Measurements from ENCODE around the gene MEI4.

The MEI4 gene

GRCh38 chr6:77666846-77667245, 14.0 kb downstream of the MEI4 start:
- H3K27me3 Mint-ChIP-seq (ENCODE audit: low read depth, poor library complexity) = peaks cover 3% of the 10 kb centered on the region
- no peak for TF ChIP-seq CTCF (IDR thresholded peaks at IDR 0.05)

GRCh38 chr6:77669913-77670312, 17.1 kb downstream of the MEI4 start:
- Mint-ChIP-seq H3K4me3 (no peak overlapping the region), H3K27me3 (ENCODE audit: low read depth, poor library complexity) (peaks cover 3% of the 10 kb centered on the region), H3K27ac (no peak overlapping the region)

More at GRCh38 chr6:77666846-77667245, 14.0 kb downstream of the MEI4 start:
- no peak overlapping the region for H3K27ac Mint-ChIP-seq
- no peak for DNase-seq
- no peaks in the 10 kb centered on the region for H3K4me1 Mint-ChIP-seq
- no peak overlapping the region for H3K4me3 Mint-ChIP-seq
- no peaks in the 10 kb centered on the region for H3K9me3 Mint-ChIP-seq
- no peaks in the 10 kb centered on the region for H3K36me3 Mint-ChIP-seq (ENCODE audit: low read depth)

GRCh38 chr6:77674211-77674610, 21.4 kb downstream of the MEI4 start:
- Mint-ChIP-seq H3K4me1 (no peaks in the 10 kb centered on the region), H3K36me3 (ENCODE audit: low read depth) (no peaks in the 10 kb centered on the region), H3K9me3 (no peaks in the 10 kb centered on the region), H3K4me3 (no peak overlapping the region), H3K27ac (no peak overlapping the region), H3K27me3 (ENCODE audit: low read depth, poor library complexity) (no peaks in the 10 kb centered on the region)
- no peak for TF ChIP-seq CTCF (IDR thresholded peaks at IDR 0.05)
- DNase-seq = no peak

More at GRCh38 chr6:77669913-77670312, 17.1 kb downstream of the MEI4 start:
- no peaks in the 10 kb centered on the region for H3K36me3 Mint-ChIP-seq (ENCODE audit: low read depth)
- no peak for TF ChIP-seq CTCF (IDR thresholded peaks at IDR 0.05)
- no peaks in the 10 kb centered on the region for H3K4me1 Mint-ChIP-seq
- no peaks in the 10 kb centered on the region for H3K9me3 Mint-ChIP-seq
- no peak for DNase-seq

- H3K27ac Mint-ChIP-seq = no peak overlapping the region
- H3K27me3 Mint-ChIP-seq (ENCODE audit: low read depth, poor library complexity) = no peaks in the 10 kb centered on the region
- no peaks in the 10 kb centered on the region for H3K4me1 Mint-ChIP-seq
- H3K4me3 Mint-ChIP-seq = no peak overlapping the region
- TF ChIP-seq CTCF (IDR thresholded peaks at IDR 0.05) = no peak
- no peaks in the 10 kb centered on the region for H3K36me3 Mint-ChIP-seq (ENCODE audit: low read depth)
- H3K9me3 Mint-ChIP-seq = no peaks in the 10 kb centered on the region
- DNase-seq = no peak
Measured at GRCh38 chr6:77678048-77678447, 25.2 kb downstream of the MEI4 start.

GRCh38 chr6:77683515-77683914, 30.7 kb downstream of the MEI4 start:
- no peak overlapping the region for H3K27ac Mint-ChIP-seq
- no peak for DNase-seq
- no peaks in the 10 kb centered on the region for H3K27me3 Mint-ChIP-seq (ENCODE audit: low read depth, poor library complexity)
- TF ChIP-seq CTCF (IDR thresholded peaks at IDR 0.05) = no peak
- no peaks in the 10 kb centered on the region for H3K36me3 Mint-ChIP-seq (ENCODE audit: low read depth)
- no peaks in the 10 kb centered on the region for H3K4me1 Mint-ChIP-seq
- no peaks in the 10 kb centered on the region for H3K9me3 Mint-ChIP-seq
- H3K4me3 Mint-ChIP-seq = no peak overlapping the region

GRCh38 chr6:77686931-77687330, 34.1 kb downstream of the MEI4 start:
- no peak for DNase-seq
- TF ChIP-seq CTCF (IDR thresholded peaks at IDR 0.05) = no peak
- Mint-ChIP-seq H3K27ac (no peak overlapping the region), H3K36me3 (ENCODE audit: low read depth) (no peaks in the 10 kb centered on the region), H3K27me3 (ENCODE audit: low read depth, poor library complexity) (peaks cover 3% of the 10 kb centered on the region), H3K9me3 (no peaks in the 10 kb centered on the region), H3K4me3 (no peak overlapping the region), H3K4me1 (no peaks in the 10 kb centered on the region)
